ENCODE measurements around the gene CNTNAP5.

GRCh38 chr2:124560592-124561112 lies 535.6 kb downstream of the CNTNAP5 start:
- TF ChIP-seq CTCF (conservative IDR thresholded peaks at IDR 0.05; ENCODE audit: low read length): no peak
- no peak for TF ChIP-seq EZH2phosphoT487 (IDR thresholded peaks at IDR 0.05; ENCODE audit: borderline replicate concordance)
